GM12878 (cell line): Measurements from ENCODE around the gene VMO1. TPM values are rescaled to one million over a fixed set of nuclear protein-coding genes. Genes with fewer than 3 reads are reported as not detected.

ENCODE experiments used
- CEBPB ChIP-seq, 2 experiments: fragments of 150-350 bp in 1 of 2; IDR thresholded peaks; 2 replicates each; pipeline ENCODE4 v1.6.1; 2012 to 2014; ENCODE audit warnings: low read depth in 2 of 2, low read length in 2 of 2, borderline replicate concordance in 1 of 2, inconsistent platforms in 1 of 2
- FOXM1 ChIP-seq: IDR thresholded peaks from 2 replicates; pipeline ENCODE4 v1.6.1; 2012; ENCODE audit warnings: low read depth, mild to moderate bottlenecking, inconsistent platforms, low read length, moderate library complexity
- JUNB ChIP-seq: IDR thresholded peaks from 2 replicates; pipeline ENCODE4 v1.6.1; 2016; ENCODE audit warnings: antibody characterized with exemption, mild to moderate bottlenecking
- POLR2AphosphoS2 ChIP-seq: IDR thresholded peaks from 2 replicates; pipeline ENCODE4 v1.6.1; 2011; ENCODE audit warnings: low read depth, mild to moderate bottlenecking, low read length, improper control_type of control experiment, moderate library complexity
- RB1 ChIP-seq: fragments of 450-650 bp; formaldehyde crosslinking; IDR thresholded peaks from 2 replicates; pipeline ENCODE4 v1.6.1; 2017; ENCODE audit warnings: mild to moderate bottlenecking, borderline replicate concordance
- RBBP5 ChIP-seq: fragments of 200-600 bp; sonication (generic); conservative IDR thresholded peaks from 2 replicates; pipeline ENCODE4 v1.6.1; 2016
- SMARCA5 ChIP-seq: fragments of 450-650 bp; IDR thresholded peaks from 2 replicates; pipeline ENCODE4 v1.6.1; 2017; ENCODE audit warnings: mild to moderate bottlenecking
- TCF3 ChIP-seq: IDR thresholded peaks from 2 replicates; pipeline ENCODE4 v1.6.1; 2012; ENCODE audit warnings: low read depth, mild to moderate bottlenecking, low read length, borderline replicate concordance; ENCODE audit not compliant: insufficient read depth
- YBX1 ChIP-seq: fragments of 450-650 bp; IDR thresholded peaks from 2 replicates; pipeline ENCODE4 v1.6.1; 2016; ENCODE audit warnings: antibody characterized with exemption
- YY1 ChIP-seq: IDR thresholded peaks from 2 replicates; pipeline ENCODE4 v1.6.1; 2011; ENCODE audit warnings: low read depth, mild to moderate bottlenecking, low read length
- ZNF24 ChIP-seq: fragments of 450-650 bp; IDR thresholded peaks from 2 replicates; pipeline ENCODE4 v1.6.1; 2017; ENCODE audit warnings: antibody characterized with exemption, mild to moderate bottlenecking
- polyA plus RNA-seq, 11 experiments: library from polyadenylated mRNA; depleted of rRNA in 4 of 11; unstranded in 6 of 11; stranded (reverse) in 5 of 11; fragments of >200 nt; fragmentation: Nextera tagmentation in 4 of 11; fragmentation: Illumina TruSeq in 1 of 11; extraction: Ambion mirVana in 4 of 11; extraction: Trizol in 1 of 11; gene quantifications; 1 replicate in 1 of 11; 2 replicates in 10 of 11; pipeline versions ENCODE4 v1.2.1 to v1.2.3, GENCODE V29; 2011 to 2016; ENCODE audit warnings: inconsistent platforms in 2 of 11, missing spikeins in 2 of 11, low read depth in 1 of 11
- total RNA-seq, 4 experiments: library from RNA; depleted of rRNA in 3 of 4; stranded (reverse); fragments of >200 nt in 3 of 4; fragmentation: Illumina TruSeq in 1 of 4; extraction: Trizol in 1 of 4; gene quantifications; 2 replicates each; pipeline versions ENCODE4 v1.2.1 to v1.2.3, GENCODE V29; 2013 to 2021
- TF ChIP-seq, protein P1 (sequence below): fragments of 450-650 bp; IDR thresholded peaks from 2 replicates; pipeline ENCODE4 v1.6.1; 2017; ENCODE audit warnings: mild to moderate bottlenecking, moderate library complexity
- TF ChIP-seq, protein P2 (sequence below): IDR thresholded peaks from 2 replicates; pipeline ENCODE4 v1.6.1; 2012; ENCODE audit warnings: improper control_type of control experiment, low read depth, low read length; ENCODE audit not compliant: insufficient replicate concordance

The VMO1 gene
- total and polyA plus RNA-seq, 10 of the 15 experiments (the other 5 are each of a cell fraction or from before 2014, with no cell fraction given): 0.27 to 0.54 (median 0.31) TPM; not detected in 7

DNA sequence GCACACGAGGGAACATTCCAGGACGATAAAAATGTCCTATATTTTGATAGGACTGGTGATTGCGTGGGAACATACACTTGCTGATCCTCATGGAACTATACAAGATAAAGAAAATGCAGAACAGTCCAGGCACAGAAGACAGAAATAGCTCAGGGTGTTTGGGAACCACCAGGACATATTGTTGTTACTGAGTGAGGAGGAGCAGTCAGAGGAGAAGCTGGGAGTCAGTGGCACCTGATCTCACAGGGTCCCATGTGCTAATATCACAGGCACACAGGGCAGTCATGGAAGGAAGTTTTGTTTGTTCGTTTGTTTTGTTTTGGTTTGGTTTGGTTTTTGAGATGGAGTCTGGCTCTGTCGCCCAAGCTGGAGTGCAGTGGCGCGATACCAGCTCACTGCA, 26.5 kb upstream of the VMO1 start (continued):
- TF ChIP-seq, protein P1, sequence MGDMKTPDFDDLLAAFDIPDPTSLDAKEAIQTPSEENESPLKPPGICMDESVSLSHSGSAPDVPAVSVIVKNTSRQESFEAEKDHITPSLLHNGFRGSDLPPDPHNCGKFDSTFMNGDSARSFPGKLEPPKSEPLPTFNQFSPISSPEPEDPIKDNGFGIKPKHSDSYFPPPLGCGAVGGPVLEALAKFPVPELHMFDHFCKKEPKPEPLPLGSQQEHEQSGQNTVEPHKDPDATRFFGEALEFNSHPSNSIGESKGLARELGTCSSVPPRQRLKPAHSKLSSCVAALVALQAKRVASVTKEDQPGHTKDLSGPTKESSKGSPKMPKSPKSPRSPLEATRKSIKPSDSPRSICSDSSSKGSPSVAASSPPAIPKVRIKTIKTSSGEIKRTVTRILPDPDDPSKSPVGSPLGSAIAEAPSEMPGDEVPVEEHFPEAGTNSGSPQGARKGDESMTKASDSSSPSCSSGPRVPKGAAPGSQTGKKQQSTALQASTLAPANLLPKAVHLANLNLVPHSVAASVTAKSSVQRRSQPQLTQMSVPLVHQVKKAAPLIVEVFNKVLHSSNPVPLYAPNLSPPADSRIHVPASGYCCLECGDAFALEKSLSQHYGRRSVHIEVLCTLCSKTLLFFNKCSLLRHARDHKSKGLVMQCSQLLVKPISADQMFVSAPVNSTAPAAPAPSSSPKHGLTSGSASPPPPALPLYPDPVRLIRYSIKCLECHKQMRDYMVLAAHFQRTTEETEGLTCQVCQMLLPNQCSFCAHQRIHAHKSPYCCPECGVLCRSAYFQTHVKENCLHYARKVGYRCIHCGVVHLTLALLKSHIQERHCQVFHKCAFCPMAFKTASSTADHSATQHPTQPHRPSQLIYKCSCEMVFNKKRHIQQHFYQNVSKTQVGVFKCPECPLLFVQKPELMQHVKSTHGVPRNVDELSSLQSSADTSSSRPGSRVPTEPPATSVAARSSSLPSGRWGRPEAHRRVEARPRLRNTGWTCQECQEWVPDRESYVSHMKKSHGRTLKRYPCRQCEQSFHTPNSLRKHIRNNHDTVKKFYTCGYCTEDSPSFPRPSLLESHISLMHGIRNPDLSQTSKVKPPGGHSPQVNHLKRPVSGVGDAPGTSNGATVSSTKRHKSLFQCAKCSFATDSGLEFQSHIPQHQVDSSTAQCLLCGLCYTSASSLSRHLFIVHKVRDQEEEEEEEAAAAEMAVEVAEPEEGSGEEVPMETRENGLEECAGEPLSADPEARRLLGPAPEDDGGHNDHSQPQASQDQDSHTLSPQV: no peak
- TF ChIP-seq ZNF24 (no peak), JUNB (no peak), TCF3 (no peak), YBX1 (no peak), YY1 (no peak), RB1 (no peak), POLR2AphosphoS2 (no peak), SMARCA5 (no peak), RBBP5 (no peak), CEBPB (IDR thresholded peaks at IDR 0.05; ENCODE audit: borderline replicate concordance in 1 of 2, low read depth in 2 of 2, low read length in 2 of 2) (no peak), FOXM1 (no peak)
- TF ChIP-seq, protein P2, sequence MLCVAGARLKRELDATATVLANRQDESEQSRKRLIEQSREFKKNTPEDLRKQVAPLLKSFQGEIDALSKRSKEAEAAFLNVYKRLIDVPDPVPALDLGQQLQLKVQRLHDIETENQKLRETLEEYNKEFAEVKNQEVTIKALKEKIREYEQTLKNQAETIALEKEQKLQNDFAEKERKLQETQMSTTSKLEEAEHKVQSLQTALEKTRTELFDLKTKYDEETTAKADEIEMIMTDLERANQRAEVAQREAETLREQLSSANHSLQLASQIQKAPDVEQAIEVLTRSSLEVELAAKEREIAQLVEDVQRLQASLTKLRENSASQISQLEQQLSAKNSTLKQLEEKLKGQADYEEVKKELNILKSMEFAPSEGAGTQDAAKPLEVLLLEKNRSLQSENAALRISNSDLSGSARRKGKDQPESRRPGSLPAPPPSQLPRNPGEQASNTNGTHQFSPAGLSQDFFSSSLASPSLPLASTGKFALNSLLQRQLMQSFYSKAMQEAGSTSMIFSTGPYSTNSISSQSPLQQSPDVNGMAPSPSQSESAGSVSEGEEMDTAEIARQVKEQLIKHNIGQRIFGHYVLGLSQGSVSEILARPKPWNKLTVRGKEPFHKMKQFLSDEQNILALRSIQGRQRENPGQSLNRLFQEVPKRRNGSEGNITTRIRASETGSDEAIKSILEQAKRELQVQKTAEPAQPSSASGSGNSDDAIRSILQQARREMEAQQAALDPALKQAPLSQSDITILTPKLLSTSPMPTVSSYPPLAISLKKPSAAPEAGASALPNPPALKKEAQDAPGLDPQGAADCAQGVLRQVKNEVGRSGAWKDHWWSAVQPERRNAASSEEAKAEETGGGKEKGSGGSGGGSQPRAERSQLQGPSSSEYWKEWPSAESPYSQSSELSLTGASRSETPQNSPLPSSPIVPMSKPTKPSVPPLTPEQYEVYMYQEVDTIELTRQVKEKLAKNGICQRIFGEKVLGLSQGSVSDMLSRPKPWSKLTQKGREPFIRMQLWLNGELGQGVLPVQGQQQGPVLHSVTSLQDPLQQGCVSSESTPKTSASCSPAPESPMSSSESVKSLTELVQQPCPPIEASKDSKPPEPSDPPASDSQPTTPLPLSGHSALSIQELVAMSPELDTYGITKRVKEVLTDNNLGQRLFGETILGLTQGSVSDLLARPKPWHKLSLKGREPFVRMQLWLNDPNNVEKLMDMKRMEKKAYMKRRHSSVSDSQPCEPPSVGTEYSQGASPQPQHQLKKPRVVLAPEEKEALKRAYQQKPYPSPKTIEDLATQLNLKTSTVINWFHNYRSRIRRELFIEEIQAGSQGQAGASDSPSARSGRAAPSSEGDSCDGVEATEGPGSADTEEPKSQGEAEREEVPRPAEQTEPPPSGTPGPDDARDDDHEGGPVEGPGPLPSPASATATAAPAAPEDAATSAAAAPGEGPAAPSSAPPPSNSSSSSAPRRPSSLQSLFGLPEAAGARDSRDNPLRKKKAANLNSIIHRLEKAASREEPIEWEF: no peak
